ENCODE measurements around the gene PPP1R3D. TPM values are rescaled to one million over a fixed set of nuclear protein-coding genes. Genes with fewer than 3 reads are reported as not detected.

Gene PPP1R3D
- total RNA-seq, 1 donor from 2014 or later = 11.8 TPM

DNA sequence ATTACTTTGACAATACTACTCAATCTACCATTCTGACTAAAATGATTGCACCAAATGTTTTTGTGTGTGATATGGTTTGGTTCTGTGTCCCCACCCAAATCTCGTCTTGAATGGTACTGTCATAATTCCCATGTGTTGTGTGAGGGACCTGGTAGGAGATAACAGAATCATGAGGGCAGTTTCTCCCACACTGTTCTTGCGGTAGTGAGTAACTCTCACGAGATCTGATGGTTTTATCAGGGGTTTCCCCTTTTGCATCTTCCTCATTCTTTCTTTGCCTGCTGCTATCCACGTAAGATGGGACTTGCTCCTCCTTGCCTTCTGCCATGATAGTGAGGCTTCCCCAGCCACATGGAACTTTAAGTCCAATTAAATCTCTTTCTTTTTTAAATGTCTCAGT lies 27.5 kb downstream of the PPP1R3D start:
- DNase-seq (ENCODE audit: extremely low spot score in 2 of 2) = no peak
- Histone ChIP-seq H3K27me3 (no peaks in the 10 kb centered on the region), H3K9me3 (no peaks in the 10 kb centered on the region), H3K36me3 (no peaks in the 10 kb centered on the region), H3K4me3 (no peak overlapping the region), H3K4me1 (no peaks in the 10 kb centered on the region), H3K27ac (no peak overlapping the region)
- intact Hi-C loops (cut with DNase I) = no loop called here
- TF ChIP-seq, protein P1, sequence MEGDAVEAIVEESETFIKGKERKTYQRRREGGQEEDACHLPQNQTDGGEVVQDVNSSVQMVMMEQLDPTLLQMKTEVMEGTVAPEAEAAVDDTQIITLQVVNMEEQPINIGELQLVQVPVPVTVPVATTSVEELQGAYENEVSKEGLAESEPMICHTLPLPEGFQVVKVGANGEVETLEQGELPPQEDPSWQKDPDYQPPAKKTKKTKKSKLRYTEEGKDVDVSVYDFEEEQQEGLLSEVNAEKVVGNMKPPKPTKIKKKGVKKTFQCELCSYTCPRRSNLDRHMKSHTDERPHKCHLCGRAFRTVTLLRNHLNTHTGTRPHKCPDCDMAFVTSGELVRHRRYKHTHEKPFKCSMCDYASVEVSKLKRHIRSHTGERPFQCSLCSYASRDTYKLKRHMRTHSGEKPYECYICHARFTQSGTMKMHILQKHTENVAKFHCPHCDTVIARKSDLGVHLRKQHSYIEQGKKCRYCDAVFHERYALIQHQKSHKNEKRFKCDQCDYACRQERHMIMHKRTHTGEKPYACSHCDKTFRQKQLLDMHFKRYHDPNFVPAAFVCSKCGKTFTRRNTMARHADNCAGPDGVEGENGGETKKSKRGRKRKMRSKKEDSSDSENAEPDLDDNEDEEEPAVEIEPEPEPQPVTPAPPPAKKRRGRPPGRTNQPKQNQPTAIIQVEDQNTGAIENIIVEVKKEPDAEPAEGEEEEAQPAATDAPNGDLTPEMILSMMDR (IDR thresholded peaks at IDR 0.05) = no peak
- TF ChIP-seq POLR2A (IDR thresholded peaks at IDR 0.05) = no peak
- TF ChIP-seq POLR2AphosphoS5 (IDR thresholded peaks at IDR 0.05; ENCODE audit: insufficient read depth in 1 of 2, low read depth in 1 of 2) = no peak

- DNase-seq (ENCODE audit: extremely low spot score in 2 of 2) = no peak
- intact Hi-C loops (cut with DNase I) = no loop called here
- Histone ChIP-seq H3K27me3 (no peaks in the 10 kb centered on the region), H3K4me3 (no peak overlapping the region), H3K9me3 (no peaks in the 10 kb centered on the region), H3K27ac (no peak overlapping the region), H3K36me3 (no peaks in the 10 kb centered on the region), H3K4me1 (no peaks in the 10 kb centered on the region)
- no peak for TF ChIP-seq POLR2AphosphoS5 (IDR thresholded peaks at IDR 0.05; ENCODE audit: insufficient read depth in 1 of 2, low read depth in 1 of 2)
- no peak for TF ChIP-seq POLR2A (IDR thresholded peaks at IDR 0.05)
- TF ChIP-seq, protein P1 (IDR thresholded peaks at IDR 0.05) = no peak
These were observed 29.1 kb downstream of the PPP1R3D start for GRCh38 chr20:59911041-59911440.

GRCh38 chr20:59908855-59909254 lies 31.2 kb downstream of the PPP1R3D start:
- TF ChIP-seq POLR2AphosphoS5 (IDR thresholded peaks at IDR 0.05; ENCODE audit: insufficient read depth in 1 of 2, low read depth in 1 of 2) (no peak), POLR2A (IDR thresholded peaks at IDR 0.05) (no peak)
- TF ChIP-seq, protein P1 (IDR thresholded peaks at IDR 0.05) = no peak
- no peaks in the 10 kb centered on the region for H3K36me3 ChIP-seq
- no peak for DNase-seq (ENCODE audit: extremely low spot score in 2 of 2)
- no peaks in the 10 kb centered on the region for H3K9me3 ChIP-seq
- no peaks in the 10 kb centered on the region for H3K4me1 ChIP-seq
- no peak overlapping the region for H3K27ac ChIP-seq
- H3K4me3 ChIP-seq = no peak overlapping the region
- no peaks in the 10 kb centered on the region for H3K27me3 ChIP-seq
- intact Hi-C loops (cut with DNase I) = no loop called here

DNA sequence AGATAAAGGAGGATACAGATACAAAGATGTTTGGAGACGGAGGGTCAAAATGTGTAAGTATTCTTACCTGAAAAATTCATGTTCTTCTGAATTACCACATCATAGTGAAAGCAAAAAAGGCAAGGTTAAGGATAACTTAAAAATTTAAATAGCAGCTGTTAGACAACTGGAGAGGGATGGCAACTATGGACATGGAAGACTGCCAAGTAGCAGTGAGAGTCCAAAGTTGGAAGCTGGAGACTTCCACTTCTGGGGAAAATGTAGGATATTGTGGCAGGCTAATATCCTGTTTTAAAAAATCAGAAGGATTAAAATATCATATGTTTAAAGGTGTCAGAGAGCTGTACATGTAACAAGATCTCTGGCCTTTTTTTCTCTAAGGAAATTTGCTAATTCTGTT lies 36.5 kb downstream of the PPP1R3D start:
- Histone ChIP-seq H3K4me3 (no peak overlapping the region), H3K36me3 (no peaks in the 10 kb centered on the region), H3K27me3 (no peaks in the 10 kb centered on the region), H3K27ac (no peak overlapping the region), H3K9me3 (no peaks in the 10 kb centered on the region), H3K4me1 (no peaks in the 10 kb centered on the region)
- DNase-seq (ENCODE audit: extremely low spot score in 2 of 2) = no peak
- TF ChIP-seq POLR2AphosphoS5 (IDR thresholded peaks at IDR 0.05; ENCODE audit: insufficient read depth in 1 of 2, low read depth in 1 of 2) = no peak
- no peak for TF ChIP-seq POLR2A (IDR thresholded peaks at IDR 0.05)
- TF ChIP-seq, protein P1 (IDR thresholded peaks at IDR 0.05) = no peak
- intact Hi-C loops (cut with DNase I) = no loop called here

GRCh38 chr20:59902470-59902869 lies 37.6 kb downstream of the PPP1R3D start:
- DNase-seq (ENCODE audit: extremely low spot score in 2 of 2) = no peak
- Histone ChIP-seq H3K36me3 (no peaks in the 10 kb centered on the region), H3K9me3 (no peaks in the 10 kb centered on the region), H3K4me1 (no peaks in the 10 kb centered on the region), H3K27ac (no peak overlapping the region), H3K27me3 (no peaks in the 10 kb centered on the region), H3K4me3 (no peak overlapping the region)
- intact Hi-C loops (cut with DNase I) = no loop called here
- no peak for TF ChIP-seq POLR2A (IDR thresholded peaks at IDR 0.05)
- TF ChIP-seq POLR2AphosphoS5 (IDR thresholded peaks at IDR 0.05; ENCODE audit: insufficient read depth in 1 of 2, low read depth in 1 of 2) = no peak
- TF ChIP-seq, protein P1 (IDR thresholded peaks at IDR 0.05) = no peak
